ENCODE results near the gene EFCAB6.

GRCh38 chr22:43505896-43506295, 306.2 kb downstream of the EFCAB6 start:
- TF ChIP-seq POLR2AphosphoS5 (IDR thresholded peaks at IDR 0.05; ENCODE audit: low read depth, low read length), result no peak
- no peak for TF ChIP-seq U2AF1 (optimal IDR thresholded peaks at IDR 0.05; ENCODE audit: low read depth, low read length)
- no peak for TF ChIP-seq MEIS1 (CRISPR knock-in tag; IDR thresholded peaks at IDR 0.05; ENCODE audit: borderline replicate concordance)
- TF ChIP-seq TAF1 (CRISPR knock-in tag; IDR thresholded peaks at IDR 0.05), result no peak

Data from HepG2 (cell line).